IPS DF 4.7 (cell line): ENCODE measurements around the gene RPL11.
A peak's percentile ranks its signal among the peaks of the same experiment; 100 is the strongest.
"Not testable (repeated sequence)": the region's sequence is repeated elsewhere in the genome, so short reads cannot be mapped to it uniquely, and the experiment has no call there.

ENCODE experiments used
- DNase-seq: peaks from one replicate; pipeline ENCODE4 v3.0.0-alpha.2; 2013; ENCODE audit warnings: low spot score; ENCODE audit errors: extremely low read depth

RPL11 gene

DNA sequence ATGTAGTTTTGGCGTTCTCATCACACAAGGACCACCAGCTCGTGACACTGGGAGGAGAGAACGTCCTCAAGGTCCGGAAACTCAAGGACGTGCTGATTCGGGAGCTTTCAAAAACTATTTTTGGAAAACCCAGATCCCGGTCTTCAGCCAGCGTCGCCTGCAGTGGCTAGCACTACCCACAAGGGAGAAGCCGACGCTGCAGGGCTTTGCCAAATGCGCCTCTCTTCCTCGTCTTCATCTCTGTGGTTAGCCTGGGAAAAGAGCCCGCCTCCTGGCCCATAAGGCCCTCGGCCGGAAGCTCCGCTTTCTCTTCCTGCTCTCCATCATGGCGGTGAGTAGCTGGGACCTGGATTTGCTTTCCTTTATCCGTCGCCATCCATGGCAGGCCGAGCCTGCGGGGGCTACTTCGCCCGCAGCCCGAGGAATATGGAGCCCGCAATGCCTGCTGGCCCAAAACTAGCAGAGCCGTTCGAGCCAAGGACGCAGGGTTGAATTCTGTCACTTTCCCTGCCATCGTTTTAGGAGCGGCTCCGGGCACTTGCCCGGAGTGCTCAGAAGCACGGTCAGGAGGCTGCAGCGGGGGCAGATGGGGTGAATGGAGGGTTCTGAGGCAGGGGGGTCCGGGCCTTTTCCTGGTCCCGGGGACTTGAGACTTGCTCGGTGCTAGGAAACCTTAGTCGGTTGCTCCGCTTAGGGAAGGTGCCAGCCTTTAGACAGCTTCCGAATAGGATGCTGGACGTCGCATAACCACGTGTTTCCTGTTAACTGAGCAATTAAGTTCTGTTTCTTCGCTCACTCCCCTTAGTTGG is at the start of gene RPL11:
RPL11 (plus strand) TSS at position 308 of the 809 bp plus-strand sequence; CDS start at position 326, 18 bp downstream.
- peak; percentile 74 for DNase-seq

DNA sequence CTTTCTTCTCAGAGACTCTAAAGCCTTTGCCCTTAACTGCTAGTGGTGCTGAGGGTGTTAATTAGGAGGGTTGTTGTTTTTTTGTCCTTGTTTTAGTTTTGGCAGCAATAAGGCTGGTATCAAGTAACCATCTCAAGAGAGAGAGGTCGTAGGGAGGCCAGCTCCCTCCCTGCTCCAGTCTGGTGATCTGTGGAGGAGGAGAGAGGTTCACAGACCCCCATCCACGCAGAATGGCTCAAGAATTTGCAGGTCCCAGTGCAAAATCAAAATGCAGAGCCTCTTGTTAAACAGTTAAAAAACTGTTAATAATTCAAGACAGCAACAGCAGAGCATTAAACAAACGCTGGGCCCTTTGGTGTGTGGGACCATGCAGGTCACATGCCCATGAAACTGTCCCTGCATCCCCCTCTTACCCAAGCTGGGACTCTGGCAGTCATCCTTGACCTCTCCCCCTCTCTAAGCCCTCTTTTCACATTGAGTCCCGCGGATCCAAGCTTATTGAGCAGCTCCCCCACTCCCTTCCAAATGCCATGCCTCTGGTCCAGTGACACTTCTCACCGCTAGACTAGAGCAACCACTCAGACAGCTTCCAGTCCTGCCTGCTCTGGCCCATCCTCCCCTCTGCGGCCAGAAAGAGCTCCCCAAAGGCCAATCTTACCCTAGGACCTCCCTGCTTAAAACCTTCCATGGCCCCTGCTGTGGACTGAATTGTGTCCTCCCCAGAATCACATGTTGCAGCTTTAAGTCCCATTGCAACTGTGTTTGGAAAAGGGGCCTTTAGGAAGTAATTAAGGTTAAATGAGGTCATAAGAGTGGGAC is 47.7 kb upstream of the RPL11 start:
- no peak for DNase-seq

DNA sequence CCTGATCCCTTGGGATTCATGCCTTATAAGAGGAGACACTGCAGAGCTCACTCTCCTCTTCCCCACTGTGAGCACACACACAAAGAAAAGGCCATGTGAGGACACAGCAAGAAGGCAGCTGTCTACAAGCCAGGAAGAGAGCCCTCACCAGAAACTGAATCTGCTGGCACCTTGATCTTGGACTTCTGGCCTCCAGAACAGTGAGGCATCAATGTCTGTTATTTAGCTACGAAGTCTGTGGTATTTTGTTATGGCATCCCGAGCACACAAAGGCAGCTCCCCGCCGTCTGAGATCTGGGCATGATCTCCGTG is 47.1 kb upstream of the RPL11 start:
- no peak for DNase-seq

DNA sequence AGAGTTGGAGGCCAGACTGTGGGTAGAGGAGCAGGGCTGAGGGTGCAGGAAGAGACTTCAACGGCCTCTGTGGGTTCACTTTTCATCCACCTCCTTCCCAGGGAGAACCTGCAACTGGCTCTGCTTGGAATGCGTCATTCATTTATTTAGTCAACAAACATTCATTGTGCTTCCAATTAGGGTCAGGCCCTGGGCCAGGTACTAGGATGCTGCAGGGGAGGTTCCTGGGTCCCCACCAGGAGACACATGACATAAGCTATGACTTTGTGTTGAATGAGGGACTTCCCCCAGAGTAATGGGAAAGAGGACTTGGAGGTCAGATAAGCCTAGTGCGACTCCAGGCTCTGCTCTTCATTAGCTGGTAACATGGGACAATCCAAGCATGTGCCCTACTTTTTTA is 46.3 kb upstream of the RPL11 start:
- no peak for DNase-seq

DNA sequence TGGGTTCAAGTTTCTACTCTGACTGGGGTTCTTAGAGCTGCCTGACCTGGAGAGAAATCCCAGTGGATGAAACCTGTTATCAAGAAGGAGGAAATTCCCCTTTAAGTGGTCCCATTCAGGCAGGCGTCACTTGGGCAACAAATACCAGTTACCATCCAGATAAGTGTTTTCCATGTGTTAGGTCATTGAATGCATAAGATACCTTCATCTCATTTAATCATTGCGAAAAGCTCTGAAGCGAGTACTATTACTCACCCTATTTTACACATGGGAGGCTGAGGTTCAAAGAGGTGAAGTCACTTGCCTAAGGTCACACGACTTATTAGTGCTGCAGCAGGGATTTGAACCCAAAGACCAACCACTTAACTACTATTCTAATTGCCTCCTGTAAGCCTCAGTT is 45.5 kb upstream of the RPL11 start:
- no peak for DNase-seq

DNA sequence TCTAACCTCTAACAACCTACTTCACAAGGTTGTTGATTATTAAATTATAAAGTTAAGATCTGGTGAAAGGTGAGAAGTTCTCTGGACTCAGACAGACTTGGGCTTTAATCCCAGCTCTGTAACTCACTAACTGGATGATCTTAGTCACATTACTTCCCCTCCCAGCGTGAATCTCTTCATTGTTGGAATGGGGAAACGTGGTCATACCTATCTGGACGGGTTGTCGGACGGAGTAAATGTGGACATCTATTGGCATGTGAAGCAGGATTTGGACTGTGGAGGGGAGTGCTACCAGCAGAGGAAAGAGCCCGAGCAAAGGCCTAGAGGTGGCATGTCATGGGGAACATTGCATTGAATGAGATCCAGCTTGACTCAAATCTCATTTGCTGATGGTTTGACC is 45.1 kb upstream of the RPL11 start:
- no peak for DNase-seq

DNA sequence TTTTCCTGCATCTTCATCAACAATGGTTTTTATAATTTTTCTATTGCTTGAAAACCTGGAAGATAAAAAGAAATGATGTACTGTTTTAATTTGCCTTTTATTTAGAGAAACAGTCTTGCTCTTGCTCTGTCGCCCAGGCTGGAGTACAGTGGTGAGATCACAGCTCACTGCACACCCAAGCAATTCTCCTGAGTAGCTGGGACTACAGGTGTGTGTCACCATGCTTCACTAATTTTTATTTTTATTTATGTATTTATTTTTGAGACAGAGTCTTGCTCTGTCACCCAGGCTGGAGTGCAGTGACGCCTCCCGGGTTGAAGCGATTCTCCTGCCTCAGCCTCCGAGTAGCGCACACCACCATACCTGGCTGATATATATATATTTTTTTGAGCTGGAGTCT is 43.0 kb upstream of the RPL11 start:
- DNase-seq: no peak

DNA sequence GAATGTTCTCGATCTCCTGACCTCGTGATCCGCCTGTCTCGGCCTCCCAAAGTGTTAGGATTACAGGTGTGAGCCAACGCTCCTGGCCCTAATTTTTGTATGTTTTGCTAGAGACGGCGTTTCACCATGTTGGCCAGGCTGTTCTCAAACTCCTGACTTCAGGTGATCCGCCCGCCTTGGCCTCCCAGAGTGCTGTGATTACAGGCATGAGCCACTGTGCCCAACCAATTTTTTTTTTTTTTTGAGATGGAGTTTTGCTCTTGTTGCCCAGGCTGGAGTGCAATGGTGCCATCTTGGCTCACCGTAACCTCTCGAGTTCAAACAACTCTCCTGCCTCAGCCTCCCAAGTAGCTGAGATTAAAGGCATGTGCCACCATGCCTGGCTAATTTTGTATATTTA is 42.4 kb upstream of the RPL11 start:
- not testable (repeated sequence) for DNase-seq

DNA sequence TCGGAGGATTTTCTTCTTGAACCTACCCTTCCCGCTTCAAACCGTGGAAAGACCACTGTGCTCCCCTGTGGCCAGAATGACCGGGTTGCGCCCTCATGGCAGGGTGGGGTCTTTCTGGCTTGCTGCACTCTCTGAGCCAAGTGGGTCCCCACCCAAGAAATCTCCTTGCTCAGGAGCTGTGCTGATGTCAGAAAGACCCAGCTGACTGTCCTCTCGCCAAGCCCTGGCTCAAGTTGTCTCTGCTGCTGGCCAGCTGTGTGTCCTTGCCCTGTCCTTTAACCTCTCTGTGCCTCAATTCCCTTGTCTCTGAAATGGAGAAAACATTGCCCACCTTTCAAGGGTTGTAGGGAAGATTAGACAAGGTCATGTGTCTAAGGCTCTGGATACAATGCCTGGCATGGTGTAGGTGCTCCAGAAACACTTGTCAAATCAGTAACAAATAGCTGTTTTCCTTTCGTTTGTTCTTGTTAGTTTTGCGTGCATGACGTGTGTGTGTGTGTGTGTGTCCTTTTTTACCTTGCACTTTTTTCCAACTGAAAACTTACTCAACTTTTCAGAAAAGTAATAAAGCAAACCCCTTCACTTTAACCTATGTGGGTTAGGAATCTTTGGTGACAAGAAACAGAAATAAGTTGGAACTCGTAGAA is 41.1 kb upstream of the RPL11 start:
- no peak for DNase-seq

DNA sequence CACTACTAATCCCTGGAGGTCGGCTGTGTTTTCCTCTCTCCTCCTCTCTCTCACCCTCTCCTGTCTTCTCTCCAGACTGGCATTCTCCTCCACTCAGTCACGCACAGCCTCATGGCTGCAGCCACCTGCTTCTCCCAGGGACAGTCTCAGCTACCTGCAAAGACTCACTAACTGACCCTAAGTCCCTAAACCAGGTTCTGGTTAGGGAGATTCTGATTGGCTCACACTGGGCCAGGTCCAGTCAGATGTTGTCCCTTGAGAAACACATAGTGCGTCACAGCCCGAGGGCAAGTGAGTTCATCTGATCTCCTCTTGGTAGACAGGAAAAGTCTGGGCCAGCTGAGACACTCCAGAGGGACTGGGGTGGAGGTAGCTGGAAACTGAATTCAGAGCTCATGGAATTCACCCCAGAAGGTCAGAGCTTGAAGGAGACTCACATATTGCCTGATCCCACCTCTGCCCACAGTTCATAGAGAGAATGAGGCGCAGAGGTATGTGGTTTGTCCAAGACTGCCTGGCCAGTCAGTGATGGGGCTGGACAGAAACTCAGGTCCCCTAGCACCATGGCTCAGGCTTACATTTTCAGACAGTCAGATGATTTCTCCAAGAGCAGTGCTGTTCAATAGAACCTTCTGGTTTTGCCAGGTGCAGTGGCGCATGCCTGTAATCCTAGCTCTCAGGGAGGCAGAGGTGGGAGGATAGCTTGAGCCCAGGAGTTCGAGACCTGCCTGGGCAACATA is 40.4 kb upstream of the RPL11 start:
- DNase-seq: no peak

DNA sequence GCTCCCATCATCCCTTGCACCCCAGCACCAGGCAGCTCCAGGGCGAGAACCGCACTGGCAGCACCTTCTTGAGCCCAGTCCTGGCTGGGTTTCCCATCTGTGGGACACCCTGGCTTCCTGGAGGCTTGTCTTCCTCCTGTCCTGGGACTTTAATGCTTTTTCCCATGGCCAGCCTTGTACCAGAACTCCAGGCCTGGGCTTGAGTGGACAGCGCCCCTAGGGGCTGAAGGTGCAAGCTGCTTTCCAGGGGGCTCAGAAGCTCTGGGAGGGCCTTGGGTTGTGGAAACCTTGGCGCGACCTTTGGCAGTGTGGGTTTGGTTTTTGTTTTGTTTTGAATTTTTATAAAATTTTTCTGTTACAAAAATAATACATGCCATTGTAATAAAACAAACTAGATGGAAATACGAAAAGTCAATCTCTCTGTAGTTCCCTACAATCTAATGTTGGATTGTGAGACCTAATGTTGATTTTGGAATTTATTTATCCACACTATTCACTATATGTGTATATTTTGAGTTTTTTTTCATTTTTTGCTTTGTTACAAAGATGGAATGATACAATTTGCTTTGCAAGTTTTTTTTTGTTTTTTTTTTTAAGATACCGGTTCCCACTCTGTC is 33.8 kb upstream of the RPL11 start:
- DNase-seq: no peak

DNA sequence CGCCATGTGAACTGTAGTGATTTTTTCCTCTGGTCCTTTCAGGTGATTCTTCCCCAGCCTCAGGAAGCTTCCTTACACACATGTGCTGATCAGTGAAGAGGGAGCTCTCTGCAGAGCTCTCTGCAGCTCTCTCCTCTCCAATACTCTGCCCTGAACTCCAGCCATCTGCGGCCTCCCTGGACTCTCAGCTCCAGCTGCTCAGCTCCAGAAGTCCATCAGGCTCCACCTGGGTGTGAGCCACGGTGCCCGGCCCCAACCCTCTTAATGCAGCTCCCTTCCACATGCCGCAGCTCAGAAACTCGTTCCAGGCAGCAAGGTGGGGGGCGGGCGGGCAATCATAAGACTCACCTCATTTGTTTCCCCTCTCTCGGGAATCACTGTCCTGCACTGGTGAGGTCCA is 30.9 kb upstream of the RPL11 start:
- DNase-seq: no peak

DNA sequence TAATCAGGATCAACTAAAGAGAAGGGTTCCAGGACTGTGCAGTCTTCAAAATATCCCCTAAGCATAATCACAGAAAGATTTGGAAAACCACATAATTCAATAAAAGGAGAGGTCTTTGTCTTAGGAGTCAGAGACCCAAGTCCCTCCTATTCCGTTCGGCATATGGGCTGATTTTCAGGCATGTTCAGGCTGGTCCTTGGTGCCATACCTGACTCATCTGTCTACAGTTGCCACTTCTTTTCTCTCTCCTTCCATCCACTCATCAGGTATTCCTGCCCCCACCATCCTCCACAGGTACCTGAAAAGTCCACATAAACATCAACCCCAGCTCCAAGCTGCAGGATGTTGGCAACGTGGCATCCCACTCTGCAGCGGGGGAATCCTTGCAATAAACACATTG is 29.7 kb upstream of the RPL11 start:
- DNase-seq: no peak

DNA sequence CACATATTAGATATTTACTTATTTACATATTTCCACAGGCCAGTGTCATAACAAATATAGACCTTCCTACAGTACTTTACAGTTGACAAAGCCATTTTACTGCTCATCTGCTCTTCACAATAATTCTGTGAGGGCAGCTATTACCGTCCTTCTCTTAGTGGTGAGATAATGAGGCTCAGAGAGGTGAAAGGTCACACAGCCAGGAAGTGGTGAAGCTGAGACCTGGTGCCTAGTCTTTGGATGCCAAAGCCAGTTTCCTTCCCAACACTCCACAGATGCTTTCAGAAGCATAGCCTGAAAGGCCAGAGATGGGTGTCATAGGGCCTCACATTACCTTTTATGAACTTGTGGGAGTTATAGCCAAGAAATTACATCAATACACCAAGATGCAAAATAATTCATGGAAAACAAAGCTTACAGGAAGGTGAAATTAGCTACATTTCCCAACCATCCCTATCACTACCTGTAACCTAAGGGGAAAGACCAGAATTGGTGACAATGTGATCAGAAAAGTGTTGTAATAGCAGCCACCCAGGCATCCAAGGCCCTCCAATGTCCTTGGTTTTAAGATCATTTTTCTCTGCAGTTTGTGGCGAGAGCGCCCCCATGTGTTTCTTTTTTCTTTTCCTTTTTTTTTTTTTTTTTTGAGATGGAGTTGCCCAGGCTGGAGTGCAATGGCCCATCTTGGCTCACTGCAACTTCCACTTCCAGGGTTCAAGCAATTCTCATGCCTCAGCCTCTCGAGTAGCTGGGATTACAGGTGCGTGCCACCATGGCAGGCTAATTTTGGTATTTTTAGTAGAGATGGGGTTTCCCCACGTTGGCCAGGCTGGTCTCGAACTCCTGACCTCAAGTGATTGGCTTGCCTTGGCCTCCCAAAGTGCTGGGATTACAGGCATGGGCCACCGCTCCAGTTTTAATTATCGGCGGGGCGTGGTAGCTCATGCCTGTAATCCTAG is 26.5 kb upstream of the RPL11 start:
- DNase-seq: peak; percentile 11

DNA sequence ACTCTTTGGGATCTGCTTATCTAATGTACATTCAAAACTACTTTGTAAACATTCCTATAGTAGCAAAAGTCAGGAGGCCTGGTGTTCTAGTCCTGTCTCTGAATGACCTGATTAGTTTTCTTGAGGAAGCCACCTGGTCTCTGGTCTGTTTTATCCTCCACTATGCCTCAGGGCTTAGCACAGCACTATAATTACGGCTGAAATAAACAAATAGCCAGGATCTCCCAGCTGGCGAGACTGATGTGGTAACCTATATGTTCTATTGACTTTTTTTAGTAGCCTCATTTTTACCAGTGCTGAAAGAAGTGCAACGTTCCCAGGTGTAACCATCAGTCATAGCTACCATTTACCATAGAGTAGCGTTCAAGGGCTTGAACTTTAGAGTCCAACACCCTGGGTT is 24.2 kb upstream of the RPL11 start:
- no peak for DNase-seq

DNA sequence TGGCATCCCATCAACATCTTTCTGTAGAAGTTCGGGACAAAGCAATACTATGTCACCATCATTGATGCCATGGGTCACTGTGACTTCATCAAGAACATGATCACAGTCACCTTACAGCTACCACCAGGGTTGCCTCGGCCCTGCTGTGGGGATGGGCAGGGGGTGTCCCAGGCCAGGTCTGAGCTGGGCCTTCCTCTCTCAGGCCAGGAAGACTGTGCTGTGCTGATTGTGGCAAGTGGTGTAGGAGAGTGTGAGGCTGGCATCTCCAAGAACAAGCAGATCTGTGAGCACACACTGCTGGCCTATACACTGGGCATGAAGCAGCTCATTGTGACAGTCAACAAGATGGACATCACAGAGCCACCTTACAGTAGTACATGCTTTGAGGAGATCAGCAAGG is 20.9 kb upstream of the RPL11 start:
- DNase-seq: no peak

DNA sequence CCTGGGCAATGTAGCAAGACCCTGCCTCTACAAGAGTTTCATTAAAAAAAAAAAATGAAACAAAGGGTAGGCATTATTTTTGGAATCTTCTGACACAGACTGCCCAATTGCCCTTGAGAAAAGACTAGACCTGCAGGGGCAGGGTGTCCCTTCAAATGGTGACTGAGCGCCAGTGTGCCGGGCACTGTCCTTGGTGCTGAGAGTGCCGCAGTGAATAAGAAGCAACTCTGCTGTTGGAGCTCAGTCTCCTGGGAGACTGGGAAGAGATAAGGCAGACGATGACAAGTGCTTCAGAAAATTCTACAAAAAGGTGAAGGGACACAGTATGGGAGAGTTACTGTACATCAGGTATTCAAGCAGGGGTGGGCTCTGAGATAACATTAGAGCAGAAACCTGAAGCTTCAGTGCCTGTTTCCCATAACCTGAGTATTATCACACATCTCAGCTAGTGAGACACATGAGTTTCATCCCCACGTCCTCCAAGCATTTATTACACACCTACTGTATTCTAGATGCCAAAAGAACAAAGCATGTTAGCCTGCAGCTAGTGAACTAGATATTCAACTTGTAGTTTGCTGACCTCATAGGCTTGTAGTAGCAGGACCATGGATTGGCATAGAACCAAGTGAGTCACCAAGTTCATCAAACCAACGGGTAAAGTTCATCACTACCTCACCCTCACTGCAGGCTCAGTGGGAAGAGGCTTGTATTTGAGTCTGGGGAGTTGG is 18.4 kb upstream of the RPL11 start:
- DNase-seq: no peak

DNA sequence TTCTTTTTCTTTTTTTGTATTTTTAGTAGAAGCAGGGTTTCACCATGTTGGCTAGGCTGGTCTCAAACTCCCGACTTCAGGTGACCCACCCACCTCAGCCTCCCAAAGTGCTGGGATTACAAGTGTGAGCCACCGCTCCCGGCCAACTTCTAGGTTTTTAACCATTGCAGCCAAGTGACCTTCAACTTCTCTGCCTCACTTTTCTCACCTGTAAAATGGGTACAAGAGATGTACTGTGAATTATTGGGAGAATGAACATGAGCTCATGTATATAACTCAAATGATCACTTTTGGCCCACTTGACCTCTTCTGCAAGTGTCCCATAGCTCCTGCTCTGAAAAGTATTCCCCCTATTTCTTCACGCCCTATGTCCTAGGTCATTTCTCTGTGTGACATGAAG is 11.8 kb upstream of the RPL11 start:
- no peak for DNase-seq

DNA sequence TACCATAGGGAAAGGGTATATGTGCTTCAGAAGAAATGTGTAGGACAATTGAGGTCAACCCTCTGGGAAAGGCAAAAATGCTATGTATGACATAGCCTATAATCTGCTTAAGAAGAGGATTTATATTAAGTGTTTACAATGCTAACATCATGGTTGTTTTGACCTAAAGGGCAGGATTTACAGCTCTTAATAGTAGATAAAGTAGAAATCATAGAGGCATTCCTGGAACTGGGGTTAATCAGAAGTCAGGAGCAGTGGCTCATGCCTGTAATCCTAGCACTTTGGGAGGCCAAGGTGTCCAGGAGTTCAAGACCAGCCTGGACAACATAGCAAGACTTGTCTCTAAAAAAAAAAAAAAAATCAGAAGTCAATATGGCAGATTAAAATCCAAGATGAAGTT is 8.7 kb upstream of the RPL11 start:
- no peak for DNase-seq
